H7 (cell line): ENCODE measurements around the gene GPATCH2. TPM values are rescaled to one million over a fixed set of nuclear protein-coding genes. Genes with fewer than 3 reads are reported as not detected.

Experiments
- DNase-seq: peaks from one replicate; pipeline ENCODE4 v3.0.0; 2012
- H3K27me3 ChIP-seq: 2 replicates; pipeline ENCODE4 v1.6.0; 2011; ENCODE audit warnings: mild to moderate bottlenecking, low read length; ENCODE audit not compliant: control insufficient read depth, insufficient read depth
- H3K36me3 ChIP-seq: replicated peaks from 2 replicates; pipeline ENCODE4 v1.5.1; 2011; ENCODE audit warnings: low read length; ENCODE audit not compliant: control insufficient read depth, insufficient read depth
- H3K4me3 ChIP-seq: 2 replicates; pipeline ENCODE4 v1.5.1; 2011; ENCODE audit warnings: low read depth, mild to moderate bottlenecking, control low read depth, low read length, moderate library complexity; ENCODE audit not compliant: insufficient read depth
- total RNA-seq: library from RNA; depleted of rRNA; stranded (reverse); fragments of >200 nt; shearing (Covaris generic); gene quantifications from 2 replicates; pipeline ENCODE4 v1.2.3, GENCODE V29; 2014

The GPATCH2 gene
- total RNA-seq, 1 experiment from 2014 or later: 11.5 TPM

DNA sequence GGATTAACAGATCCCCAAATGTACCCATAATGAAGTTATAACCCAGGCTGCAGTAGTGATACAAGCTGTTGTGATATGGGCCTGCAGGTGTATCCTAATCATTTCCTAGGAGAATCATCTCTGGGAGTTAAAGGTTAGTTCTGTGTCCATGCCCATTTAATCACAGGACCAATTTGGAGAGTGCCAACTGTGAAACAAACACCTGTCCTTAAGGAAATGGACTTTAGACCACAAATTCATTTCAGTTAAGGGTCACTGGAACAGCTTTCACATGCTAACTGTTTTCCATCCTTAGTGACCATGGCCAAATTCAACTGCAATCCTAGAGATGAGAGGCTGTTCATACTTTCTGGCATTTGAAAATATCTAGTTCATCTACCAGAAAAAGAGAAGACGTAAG, 160.9 kb downstream of the GPATCH2 start:
- DNase-seq: no peak
- no peaks in the 10 kb centered on the region for H3K27me3 ChIP-seq
- no peak overlapping the region for H3K4me3 ChIP-seq
- H3K36me3 ChIP-seq: no peaks in the 10 kb centered on the region

DNA sequence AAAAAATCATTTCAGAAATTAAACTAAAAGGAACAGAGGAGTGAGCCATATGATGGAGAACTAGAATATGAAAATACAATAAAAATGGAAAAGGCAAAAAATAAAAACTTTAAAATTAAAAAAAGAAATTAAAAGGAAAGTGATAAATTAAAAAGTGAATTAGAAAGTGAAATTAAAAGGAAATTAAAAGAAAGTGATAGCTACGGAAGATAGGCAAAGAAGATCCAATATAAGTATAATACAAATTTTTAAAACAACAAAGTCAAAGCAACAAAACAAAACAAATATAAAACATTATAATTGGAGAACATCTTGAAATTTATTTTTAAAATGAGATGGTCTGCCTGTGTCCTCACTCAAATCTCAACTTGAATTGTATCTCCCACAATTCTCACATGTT, 165.8 kb downstream of the GPATCH2 start:
- Histone ChIP-seq H3K36me3 (no peaks in the 10 kb centered on the region), H3K4me3 (no peak overlapping the region), H3K27me3 (no peaks in the 10 kb centered on the region)
- no peak for DNase-seq

DNA sequence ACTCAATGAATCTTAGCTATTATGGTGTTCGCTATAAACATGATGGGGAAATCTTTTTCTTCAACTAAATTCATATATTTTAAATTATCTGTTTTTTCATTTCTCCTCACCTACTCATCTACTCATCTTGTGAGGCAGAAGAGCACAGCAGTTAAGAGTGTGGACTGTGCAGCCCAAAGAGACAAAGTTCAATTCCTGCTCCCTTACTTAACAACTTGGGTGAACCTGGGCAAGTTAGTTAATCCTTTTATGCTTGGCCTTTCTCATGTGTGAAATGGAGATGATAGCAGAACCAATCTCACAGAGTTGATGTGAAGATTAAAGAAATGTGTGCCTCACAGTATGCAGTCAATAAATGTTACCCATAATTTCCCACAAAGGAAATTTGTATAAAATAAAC, 168.2 kb downstream of the GPATCH2 start:
- H3K36me3 ChIP-seq: no peaks in the 10 kb centered on the region
- H3K27me3 ChIP-seq: no peaks in the 10 kb centered on the region
- H3K4me3 ChIP-seq: no peak overlapping the region
- DNase-seq: no peak

DNA sequence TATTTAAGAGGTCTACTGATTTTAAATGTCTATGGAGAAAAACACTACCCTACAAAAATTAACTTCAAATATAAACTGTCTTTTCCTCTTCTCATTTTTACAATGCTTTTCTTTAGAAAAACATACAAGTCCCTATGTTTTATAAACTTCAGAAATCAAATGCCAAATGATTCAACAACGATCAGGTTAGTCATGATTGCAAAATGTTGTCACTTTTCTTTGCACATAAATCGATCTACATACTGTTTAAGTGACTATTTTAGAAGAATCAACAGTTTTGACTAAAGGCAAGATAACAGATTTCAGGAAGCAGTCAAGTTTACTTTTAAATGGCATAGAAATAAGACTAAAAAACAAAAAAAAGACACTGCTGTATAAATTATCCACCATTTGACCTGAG, 168.7 kb downstream of the GPATCH2 start:
- no peaks in the 10 kb centered on the region for H3K36me3 ChIP-seq
- no peaks in the 10 kb centered on the region for H3K27me3 ChIP-seq
- DNase-seq: no peak
- no peak overlapping the region for H3K4me3 ChIP-seq

DNA sequence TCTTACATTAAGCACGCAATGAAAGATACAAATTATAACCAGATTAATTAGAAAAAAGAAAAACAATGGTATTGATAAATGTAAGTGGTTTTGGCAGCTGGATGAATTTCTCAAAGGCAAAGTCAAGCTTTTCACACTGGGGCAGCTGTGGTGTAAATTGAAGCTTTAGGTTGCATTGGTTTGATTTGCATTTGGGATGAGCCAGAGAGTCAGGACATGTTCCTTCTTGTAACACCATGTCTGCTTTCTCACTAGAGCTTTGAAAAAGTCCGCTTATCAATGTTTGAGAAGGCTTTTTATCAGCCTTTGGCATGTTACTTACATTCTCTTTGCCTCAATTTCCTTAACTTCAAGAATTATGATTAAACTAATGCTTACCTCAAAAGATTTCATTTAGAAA, 173.9 kb downstream of the GPATCH2 start:
- no peak for DNase-seq

DNA sequence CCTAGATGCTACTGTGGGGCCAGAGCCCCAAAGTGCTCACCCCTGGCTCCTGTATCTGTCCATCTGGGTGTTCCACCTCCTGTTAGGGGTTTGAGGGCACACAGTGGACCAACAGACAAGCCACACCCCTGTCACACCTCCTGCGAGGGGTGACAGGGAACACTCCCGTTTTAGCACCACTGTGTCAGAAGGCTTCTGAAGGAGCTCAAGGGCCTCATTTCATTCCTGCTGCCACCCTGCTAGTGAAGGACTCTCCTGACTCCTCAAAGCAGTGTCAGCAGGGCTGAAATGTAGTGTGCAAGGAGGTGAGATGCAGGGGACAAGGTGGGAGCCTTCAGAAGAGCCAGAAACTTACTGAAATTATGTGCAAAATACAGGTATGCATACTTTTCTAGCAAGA, 174.6 kb downstream of the GPATCH2 start:
- no peak for DNase-seq
- Histone ChIP-seq H3K4me3 (no peak overlapping the region), H3K36me3 (no peaks in the 10 kb centered on the region), H3K27me3 (no peaks in the 10 kb centered on the region)

More for the DNA sequence above, 173.9 kb downstream of the GPATCH2 start:
- Histone ChIP-seq H3K4me3 (no peak overlapping the region), H3K27me3 (no peaks in the 10 kb centered on the region), H3K36me3 (no peaks in the 10 kb centered on the region)

DNA sequence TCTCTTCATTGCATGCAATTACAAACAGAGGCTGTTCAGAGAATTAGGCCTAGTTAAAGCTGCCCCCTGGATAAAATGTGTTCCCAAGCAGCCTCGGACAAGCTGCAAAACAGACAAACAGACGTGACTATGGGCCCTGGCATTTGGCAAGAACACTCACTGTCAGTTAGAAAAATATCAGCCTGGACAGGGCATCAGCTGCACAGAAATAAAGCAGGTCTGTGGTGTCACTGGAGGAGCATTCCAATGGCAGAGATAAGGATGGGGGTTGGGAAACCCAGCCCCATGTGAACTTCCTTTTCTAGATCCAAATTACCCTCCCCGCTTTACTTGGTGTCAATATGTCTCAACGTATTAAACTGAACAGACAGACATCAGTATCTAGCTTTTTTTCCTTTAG, 177.1 kb downstream of the GPATCH2 start:
- H3K36me3 ChIP-seq: no peaks in the 10 kb centered on the region
- DNase-seq: no peak
- no peaks in the 10 kb centered on the region for H3K27me3 ChIP-seq
- no peak overlapping the region for H3K4me3 ChIP-seq

DNA sequence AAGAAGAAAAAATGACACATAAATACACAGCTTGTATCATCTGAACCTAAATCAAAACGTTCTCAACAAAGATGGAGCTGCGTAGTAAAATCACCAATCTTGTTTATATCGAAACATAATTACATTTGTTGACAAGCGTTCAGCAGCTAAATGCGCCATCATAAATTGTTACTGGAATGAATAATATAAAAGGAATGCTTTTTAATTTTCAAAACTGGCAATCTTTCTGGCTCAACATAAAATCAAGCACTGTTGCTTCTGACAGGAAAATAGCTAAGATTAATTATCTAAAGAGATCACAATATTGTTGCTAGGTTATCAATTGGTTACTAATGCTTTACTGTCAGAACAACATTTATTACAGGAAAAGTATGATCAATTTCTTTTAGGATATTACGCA, 181.5 kb downstream of the GPATCH2 start:
- Histone ChIP-seq H3K36me3 (no peaks in the 10 kb centered on the region), H3K27me3 (no peaks in the 10 kb centered on the region), H3K4me3 (no peak overlapping the region)
- DNase-seq: no peak

DNA sequence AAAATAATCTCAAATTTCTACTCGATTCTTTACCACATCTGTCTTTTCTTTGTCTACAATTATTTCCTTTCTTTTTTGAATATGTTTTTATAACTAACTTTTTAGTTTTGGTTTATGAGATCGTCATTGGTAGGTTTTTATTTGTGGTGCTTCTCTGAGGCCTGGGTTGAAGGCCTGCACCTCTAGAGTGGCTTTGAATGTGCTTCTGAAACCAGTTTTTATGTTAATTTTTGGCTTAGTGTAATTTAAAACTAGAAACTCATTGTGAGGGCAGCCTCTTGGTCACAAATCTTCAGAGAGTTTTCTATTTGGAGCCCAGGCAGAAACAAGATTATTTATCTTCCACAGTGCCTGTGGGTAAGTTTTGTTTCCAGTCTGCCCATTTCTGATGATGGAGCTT, 187.0 kb downstream of the GPATCH2 start:
- Histone ChIP-seq H3K27me3 (no peaks in the 10 kb centered on the region), H3K36me3 (no peaks in the 10 kb centered on the region), H3K4me3 (no peak overlapping the region)
- no peak for DNase-seq

DNA sequence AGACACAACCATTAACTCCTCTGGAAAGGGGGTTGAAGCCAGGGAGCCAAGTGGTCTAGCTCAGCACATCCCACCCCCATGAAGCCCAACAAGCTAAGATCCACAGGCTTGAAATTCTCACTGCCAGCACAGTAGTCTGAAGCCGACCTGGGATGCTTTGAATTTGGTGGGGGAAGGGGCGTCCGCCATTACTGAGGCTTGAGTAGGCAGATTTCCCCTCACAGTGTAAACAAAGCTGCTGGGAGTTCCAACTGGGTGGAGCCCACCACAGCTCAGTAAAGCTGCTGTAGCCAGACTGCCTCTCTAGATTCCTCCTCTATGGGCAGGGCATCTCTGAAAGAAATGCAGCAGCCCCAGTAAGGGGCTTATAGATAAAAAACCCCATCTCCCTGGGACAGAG, 193.5 kb downstream of the GPATCH2 start:
- no peak overlapping the region for H3K4me3 ChIP-seq
- H3K27me3 ChIP-seq: no peaks in the 10 kb centered on the region
- H3K36me3 ChIP-seq: no peaks in the 10 kb centered on the region
- DNase-seq: no peak

DNA sequence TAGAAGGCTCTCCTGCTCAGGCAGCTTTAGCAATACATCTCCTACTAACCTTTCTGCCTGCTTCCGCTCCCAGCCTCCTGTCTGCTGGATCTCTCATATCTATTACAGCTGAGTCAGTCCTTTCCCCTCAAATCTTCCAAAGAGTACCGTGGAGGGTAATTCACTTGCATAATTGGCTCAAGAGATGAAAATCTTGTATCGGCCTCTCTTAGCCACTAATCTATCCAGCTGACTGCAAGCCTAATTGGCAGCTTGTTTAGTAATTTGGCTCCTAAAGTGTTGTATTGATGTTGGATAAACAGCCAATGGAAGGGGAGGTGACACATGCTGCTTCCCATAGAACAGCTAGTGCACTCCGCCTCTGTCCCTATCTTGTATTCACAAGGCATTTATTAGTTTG, 195.7 kb downstream of the GPATCH2 start:
- no peak for DNase-seq
- H3K27me3 ChIP-seq: no peaks in the 10 kb centered on the region
- H3K4me3 ChIP-seq: no peak overlapping the region
- no peaks in the 10 kb centered on the region for H3K36me3 ChIP-seq

DNA sequence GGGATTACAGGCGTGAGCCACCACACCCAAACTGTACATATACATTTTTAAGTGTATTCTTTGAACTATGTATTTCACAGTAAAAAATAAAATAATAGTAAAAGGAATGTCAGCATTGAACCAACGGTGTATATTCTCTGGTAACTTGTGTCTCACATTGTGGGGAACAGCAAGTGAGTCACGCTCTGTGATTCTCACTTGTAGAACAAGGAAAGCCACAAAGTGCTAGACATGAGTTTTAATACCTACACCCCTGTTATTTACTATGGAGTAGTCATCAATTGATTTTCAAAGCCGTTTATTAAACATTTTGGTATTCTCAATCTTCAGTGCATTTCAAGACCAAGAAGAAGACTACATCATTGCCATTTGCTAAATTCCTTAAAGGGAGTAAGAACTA, 197.2 kb downstream of the GPATCH2 start:
- Histone ChIP-seq H3K27me3 (no peaks in the 10 kb centered on the region), H3K4me3 (no peak overlapping the region), H3K36me3 (no peaks in the 10 kb centered on the region)
- no peak for DNase-seq

DNA sequence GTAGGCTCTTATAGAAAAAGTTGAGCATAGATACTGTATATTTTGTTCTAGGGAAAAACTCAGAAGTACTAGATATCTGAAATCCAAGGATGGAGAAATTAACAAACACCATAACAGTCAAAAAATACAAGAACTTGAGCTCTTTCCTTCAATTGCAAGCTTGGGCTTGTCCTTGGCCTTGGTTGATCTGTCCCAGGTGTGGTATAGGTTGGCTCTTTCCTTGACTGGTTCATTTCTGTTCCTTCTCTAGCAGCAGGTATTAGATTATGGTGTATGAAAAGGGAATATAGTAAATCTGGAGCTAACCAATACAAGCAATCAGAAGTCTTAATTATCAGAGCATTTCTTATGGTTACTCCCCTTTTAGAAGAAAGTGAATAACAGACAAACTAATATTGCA, 198.6 kb downstream of the GPATCH2 start:
- DNase-seq: no peak
- Histone ChIP-seq H3K27me3 (no peaks in the 10 kb centered on the region), H3K36me3 (no peaks in the 10 kb centered on the region), H3K4me3 (no peak overlapping the region)

DNA sequence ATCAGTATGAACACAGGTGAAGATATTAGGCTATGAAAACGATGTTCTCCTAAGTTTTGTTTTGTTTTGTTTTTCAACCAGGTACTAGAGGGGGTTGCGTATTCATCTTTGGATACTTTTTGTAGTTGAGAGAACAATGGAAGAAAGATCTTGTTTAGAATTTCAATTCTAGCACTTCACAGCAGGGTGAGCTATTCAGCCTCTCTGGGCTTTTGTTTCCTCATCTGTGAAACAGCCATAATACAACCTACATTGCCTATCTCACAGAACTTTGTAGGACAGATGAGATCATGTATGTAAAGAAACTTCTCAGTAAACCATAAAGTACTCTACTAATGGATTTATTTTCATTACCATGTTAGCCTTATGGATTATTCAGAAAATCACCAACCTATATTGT, 199.5 kb downstream of the GPATCH2 start:
- DNase-seq: no peak
- H3K27me3 ChIP-seq: no peaks in the 10 kb centered on the region
- H3K4me3 ChIP-seq: no peak overlapping the region
- H3K36me3 ChIP-seq: no peaks in the 10 kb centered on the region

DNA sequence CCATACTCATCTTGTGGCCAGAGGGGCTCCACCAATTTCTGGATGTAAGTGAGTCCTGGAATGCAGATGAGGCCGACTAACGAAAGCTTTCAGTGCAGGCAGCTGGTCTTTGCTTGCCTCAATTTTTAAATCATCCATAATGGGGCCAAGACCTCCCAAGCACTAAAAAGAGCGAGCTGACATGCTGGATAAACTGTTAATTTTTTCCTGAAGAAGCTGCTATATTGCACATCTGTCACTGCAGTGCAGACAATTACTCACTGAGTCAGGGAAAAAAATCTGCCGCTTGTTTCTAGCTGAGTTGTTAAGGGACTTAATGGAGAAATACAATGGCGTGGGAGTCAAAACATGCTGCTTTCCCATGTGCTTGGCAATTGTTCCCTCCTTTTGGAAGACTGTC, 205.5 kb downstream of the GPATCH2 start:
- no peaks in the 10 kb centered on the region for H3K27me3 ChIP-seq
- H3K36me3 ChIP-seq: no peaks in the 10 kb centered on the region
- DNase-seq: no peak
- no peak overlapping the region for H3K4me3 ChIP-seq

DNA sequence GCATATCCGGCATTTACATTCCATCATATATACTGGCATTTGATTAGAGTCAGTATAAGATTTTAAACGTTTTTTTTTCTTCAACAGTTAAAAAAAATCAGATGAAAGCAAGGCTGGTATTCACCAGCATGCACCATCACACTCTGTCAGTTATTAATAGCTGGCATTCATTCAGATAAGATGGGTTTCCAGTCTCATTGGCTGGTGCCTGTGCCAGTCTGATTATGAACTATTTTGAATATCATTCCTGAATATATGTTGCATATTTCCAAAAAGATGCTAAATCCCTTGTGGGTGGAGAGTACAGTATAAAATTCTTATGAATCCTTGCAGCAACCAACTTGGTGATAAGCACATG, 211.7 kb downstream of the GPATCH2 start:
- no peak for DNase-seq
- no peak overlapping the region for H3K4me3 ChIP-seq
- H3K36me3 ChIP-seq: no peaks in the 10 kb centered on the region
- no peaks in the 10 kb centered on the region; the same call in 1 of the 2 replicates for H3K27me3 ChIP-seq
